ENCODE measurements around the gene TPRKB.

The TPRKB gene

GRCh38 chr2:73776869-73777519 is 39.8 kb upstream of the TPRKB start:
- H3K9me3 ChIP-seq, result no peaks in the 10 kb centered on the region
- intact Hi-C loops (cut with DNase I; ENCODE audit: low total_unique reads), result no loop called here
- peaks cover 0 to 2% of the 10 kb centered on the region in 2 donors for H3K27me3 ChIP-seq
- peaks cover 34 to 47% (median 44%) of the 10 kb centered on the region in 3 donors for H3K36me3 ChIP-seq
- H3K4me1 ChIP-seq, result peaks cover 0 to 18% (median 11%) of the 10 kb centered on the region in 4 donors
- H3K4me3 ChIP-seq, result no peak overlapping the region
- TF ChIP-seq, protein P1, sequence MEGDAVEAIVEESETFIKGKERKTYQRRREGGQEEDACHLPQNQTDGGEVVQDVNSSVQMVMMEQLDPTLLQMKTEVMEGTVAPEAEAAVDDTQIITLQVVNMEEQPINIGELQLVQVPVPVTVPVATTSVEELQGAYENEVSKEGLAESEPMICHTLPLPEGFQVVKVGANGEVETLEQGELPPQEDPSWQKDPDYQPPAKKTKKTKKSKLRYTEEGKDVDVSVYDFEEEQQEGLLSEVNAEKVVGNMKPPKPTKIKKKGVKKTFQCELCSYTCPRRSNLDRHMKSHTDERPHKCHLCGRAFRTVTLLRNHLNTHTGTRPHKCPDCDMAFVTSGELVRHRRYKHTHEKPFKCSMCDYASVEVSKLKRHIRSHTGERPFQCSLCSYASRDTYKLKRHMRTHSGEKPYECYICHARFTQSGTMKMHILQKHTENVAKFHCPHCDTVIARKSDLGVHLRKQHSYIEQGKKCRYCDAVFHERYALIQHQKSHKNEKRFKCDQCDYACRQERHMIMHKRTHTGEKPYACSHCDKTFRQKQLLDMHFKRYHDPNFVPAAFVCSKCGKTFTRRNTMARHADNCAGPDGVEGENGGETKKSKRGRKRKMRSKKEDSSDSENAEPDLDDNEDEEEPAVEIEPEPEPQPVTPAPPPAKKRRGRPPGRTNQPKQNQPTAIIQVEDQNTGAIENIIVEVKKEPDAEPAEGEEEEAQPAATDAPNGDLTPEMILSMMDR (IDR thresholded peaks at IDR 0.05), result no peak
- H3K27ac ChIP-seq, result no peak overlapping the region
- DNase-seq, result no peak

- H3K4me3 ChIP-seq, result no peak overlapping the region
- intact Hi-C loops (cut with DNase I; ENCODE audit: low total_unique reads), result no loop called here
- no peak for DNase-seq
- TF ChIP-seq, protein P1 (IDR thresholded peaks at IDR 0.05), result no peak
- no peaks in the 10 kb centered on the region for H3K9me3 ChIP-seq
- H3K27me3 ChIP-seq, result no peaks in the 10 kb centered on the region
- peaks cover 0 to 18% (median 11%) of the 10 kb centered on the region in 4 donors for H3K4me1 ChIP-seq
- no peak overlapping the region for H3K27ac ChIP-seq
- peaks cover 35 to 50% (median 47%) of the 10 kb centered on the region in 3 donors for H3K36me3 ChIP-seq
Measured at GRCh38 chr2:73776381-73776780, 39.2 kb upstream of the TPRKB start.

DNA sequence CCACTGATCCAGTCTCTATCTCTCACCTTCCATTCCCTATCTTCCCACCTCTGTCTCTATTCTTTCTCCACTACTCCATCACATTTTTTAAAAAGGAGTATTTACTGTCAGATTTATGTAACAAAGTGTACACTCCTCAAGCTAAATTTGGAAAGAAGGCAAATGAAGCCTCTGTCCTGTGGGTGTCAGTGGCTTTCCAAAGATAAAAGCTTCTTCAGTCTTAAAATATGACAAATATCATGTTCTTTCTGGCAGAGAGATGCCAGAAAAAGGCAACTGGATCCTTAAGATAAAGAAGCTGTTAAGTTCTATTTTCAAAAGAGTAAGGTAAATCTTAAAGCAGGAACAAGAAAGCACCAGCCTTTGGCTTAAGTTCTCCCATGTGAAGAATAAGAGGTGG is 35.7 kb upstream of the TPRKB start:
- Histone ChIP-seq H3K4me3 (no peak overlapping the region), H3K36me3 (peaks cover 63 to 86% (median 63%) of the 10 kb centered on the region in 3 donors), H3K27me3 (no peaks in the 10 kb centered on the region), H3K9me3 (no peaks in the 10 kb centered on the region), H3K4me1 (peaks cover 0 to 7% (median 0%) of the 10 kb centered on the region in 4 donors), H3K27ac (no peak overlapping the region)
- no peak for DNase-seq
- intact Hi-C loops (cut with DNase I; ENCODE audit: low total_unique reads), result no loop called here
- TF ChIP-seq, protein P1 (IDR thresholded peaks at IDR 0.05), result no peak

GRCh38 chr2:73770725-73771124 is 33.6 kb upstream of the TPRKB start:
- H3K27me3 ChIP-seq, result no peaks in the 10 kb centered on the region
- no peak overlapping the region for H3K27ac ChIP-seq
- H3K9me3 ChIP-seq, result no peaks in the 10 kb centered on the region
- DNase-seq, result no peak
- peaks cover 63 to 85% (median 66%) of the 10 kb centered on the region in 3 donors for H3K36me3 ChIP-seq
- no peak overlapping the region for H3K4me3 ChIP-seq
- no peaks in the 10 kb centered on the region for H3K4me1 ChIP-seq
- intact Hi-C loops (cut with DNase I; ENCODE audit: low total_unique reads), result no loop called here
- TF ChIP-seq, protein P1 (IDR thresholded peaks at IDR 0.05), result no peak

- H3K36me3 ChIP-seq, result peaks cover 55 to 96% (median 72%) of the 10 kb centered on the region in 3 donors
- no peak for DNase-seq
Measured at GRCh38 chr2:73766994-73767393, 29.8 kb upstream of the TPRKB start.

More at GRCh38 chr2:73766994-73767393, 29.8 kb upstream of the TPRKB start:
- Histone ChIP-seq H3K4me1 (no peaks in the 10 kb centered on the region), H3K9me3 (no peaks in the 10 kb centered on the region), H3K27ac (no peak overlapping the region), H3K27me3 (no peaks in the 10 kb centered on the region), H3K4me3 (no peak overlapping the region)
- intact Hi-C loops (cut with DNase I; ENCODE audit: low total_unique reads), result no loop called here
- TF ChIP-seq, protein P1 (IDR thresholded peaks at IDR 0.05), result no peak

Measured in tibial artery (tissue), 4 donors.